DND-41 (cell line): ENCODE results near the gene ARHGAP15.

Source experiments
- ATAC-seq: fragments of 200-7000 bp; cut with Tn5 transposase; 3 replicates; pipeline ENCODE4 v1.9.1; 2021; ENCODE audit warnings: low read depth; ENCODE audit not compliant: insufficient read depth
- DNase-seq: peaks from one replicate; pipeline ENCODE4 v3.0.0-alpha.2; 2020
- H2AFZ ChIP-seq: 2 replicates; pipeline ENCODE4 v1.6.0; 2012; ENCODE audit warnings: low read depth, low read length
- H3K27ac ChIP-seq: 2 replicates; pipeline ENCODE4 v1.5.1; 2012; ENCODE audit warnings: low read length, inconsistent platforms
- H3K27me3 ChIP-seq: fragments of 200-600 bp; sonication (generic); 2 replicates; pipeline ENCODE4 v1.6.0; 2012; ENCODE audit warnings: low read length, mild to moderate bottlenecking, inconsistent platforms; ENCODE audit not compliant: insufficient read depth, poor library complexity
- H3K36me3 ChIP-seq: 2 replicates; pipeline ENCODE4 v1.5.1; 2012; ENCODE audit warnings: low read length, inconsistent platforms; ENCODE audit not compliant: insufficient read depth
- H3K4me1 ChIP-seq: 2 replicates; pipeline ENCODE4 v1.5.1; 2012; ENCODE audit warnings: mild to moderate bottlenecking, low read length; ENCODE audit not compliant: insufficient read depth
- H3K4me2 ChIP-seq: 2 replicates; pipeline ENCODE4 v1.6.0; 2012; ENCODE audit warnings: mild to moderate bottlenecking, moderate library complexity, low read length, inconsistent platforms; ENCODE audit not compliant: insufficient read depth
- H3K4me3 ChIP-seq, 2 experiments: fragments of 200-600 bp in 1 of 2; shearing (Covaris generic) in 1 of 2; 2 replicates each; pipeline ENCODE4 v1.5.1; 2012 to 2016; ENCODE audit warnings: inconsistent platforms in 2 of 2, low read length in 2 of 2, mild to moderate bottlenecking in 2 of 2, low read depth in 1 of 2, moderate library complexity in 1 of 2
- H3K79me2 ChIP-seq: 2 replicates; pipeline ENCODE4 v1.6.0; 2012; ENCODE audit warnings: low read length, inconsistent platforms; ENCODE audit not compliant: insufficient read depth
- H3K9ac ChIP-seq: 2 replicates; pipeline ENCODE4 v1.6.0; 2012; ENCODE audit warnings: low read depth, mild to moderate bottlenecking, inconsistent platforms, low read length, moderate library complexity
- H3K9me3 ChIP-seq: 2 replicates; pipeline ENCODE4 v1.5.1; 2012; ENCODE audit warnings: low read length, moderate library complexity, mild to moderate bottlenecking, inconsistent platforms; ENCODE audit not compliant: insufficient read depth, severe bottlenecking
- H4K20me1 ChIP-seq: 2 replicates; pipeline ENCODE4 v1.6.0; 2012; ENCODE audit warnings: low read length; ENCODE audit not compliant: insufficient read depth
- EZH2 ChIP-seq: IDR thresholded peaks from 3 replicates; pipeline ENCODE4 v1.6.1; 2012; ENCODE audit warnings: borderline replicate concordance, low read depth, mild to moderate bottlenecking, moderate library complexity, low read length, inconsistent platforms; ENCODE audit not compliant: severe bottlenecking
- TF ChIP-seq, protein P1 (sequence below): IDR thresholded peaks from 2 replicates; pipeline ENCODE4 v1.5.1; 2012; ENCODE audit warnings: borderline replicate concordance, low read length, moderate library complexity, mild to moderate bottlenecking; ENCODE audit not compliant: poor library complexity, severe bottlenecking; ENCODE audit errors: extremely low read depth

ARHGAP15 gene

GRCh38 chr2:143144813-143145455 is 15.7 kb downstream of the ARHGAP15 start:
- Histone ChIP-seq H3K36me3 (peaks cover 42% of the 10 kb centered on the region), H3K4me2 (peak overlapping the region; percentile 21; the same call in 1 of the 2 replicates), H3K27me3 (no peaks in the 10 kb centered on the region), H3K4me1 (peaks cover 78% of the 10 kb centered on the region), H3K27ac (no peak overlapping the region), H3K9me3 (no peaks in the 10 kb centered on the region), H3K4me3 (no peak overlapping the region), H3K79me2 (peaks cover 100% of the 10 kb centered on the region), H2AFZ (no peak overlapping the region), H3K9ac (no peak overlapping the region), H4K20me1 (peaks cover 82% of the 10 kb centered on the region)
- ATAC-seq (no peak), DNase-seq (no peak)
- TF ChIP-seq, protein P1, sequence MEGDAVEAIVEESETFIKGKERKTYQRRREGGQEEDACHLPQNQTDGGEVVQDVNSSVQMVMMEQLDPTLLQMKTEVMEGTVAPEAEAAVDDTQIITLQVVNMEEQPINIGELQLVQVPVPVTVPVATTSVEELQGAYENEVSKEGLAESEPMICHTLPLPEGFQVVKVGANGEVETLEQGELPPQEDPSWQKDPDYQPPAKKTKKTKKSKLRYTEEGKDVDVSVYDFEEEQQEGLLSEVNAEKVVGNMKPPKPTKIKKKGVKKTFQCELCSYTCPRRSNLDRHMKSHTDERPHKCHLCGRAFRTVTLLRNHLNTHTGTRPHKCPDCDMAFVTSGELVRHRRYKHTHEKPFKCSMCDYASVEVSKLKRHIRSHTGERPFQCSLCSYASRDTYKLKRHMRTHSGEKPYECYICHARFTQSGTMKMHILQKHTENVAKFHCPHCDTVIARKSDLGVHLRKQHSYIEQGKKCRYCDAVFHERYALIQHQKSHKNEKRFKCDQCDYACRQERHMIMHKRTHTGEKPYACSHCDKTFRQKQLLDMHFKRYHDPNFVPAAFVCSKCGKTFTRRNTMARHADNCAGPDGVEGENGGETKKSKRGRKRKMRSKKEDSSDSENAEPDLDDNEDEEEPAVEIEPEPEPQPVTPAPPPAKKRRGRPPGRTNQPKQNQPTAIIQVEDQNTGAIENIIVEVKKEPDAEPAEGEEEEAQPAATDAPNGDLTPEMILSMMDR = no peak
- no peak for TF ChIP-seq EZH2

- no peak overlapping the region for H3K4me2 ChIP-seq
- H2AFZ ChIP-seq = no peak overlapping the region
- H3K4me1 ChIP-seq = peaks cover 77% of the 10 kb centered on the region
- H3K36me3 ChIP-seq = peaks cover 41% of the 10 kb centered on the region
- TF ChIP-seq EZH2 = no peak
- TF ChIP-seq, protein P1 = no peak
- no peak overlapping the region for H3K4me3 ChIP-seq
- no peak overlapping the region for H3K27ac ChIP-seq
- peaks cover 100% of the 10 kb centered on the region for H3K79me2 ChIP-seq
- H3K9me3 ChIP-seq = no peaks in the 10 kb centered on the region
- no peak for DNase-seq
- H3K27me3 ChIP-seq = no peaks in the 10 kb centered on the region
- H3K9ac ChIP-seq = no peak overlapping the region
- peaks cover 81% of the 10 kb centered on the region for H4K20me1 ChIP-seq
- ATAC-seq = no peak
Observed at GRCh38 chr2:143146366-143146765, 17.1 kb downstream of the ARHGAP15 start.

- Histone ChIP-seq H3K27me3 (no peaks in the 10 kb centered on the region), H3K4me2 (no peak overlapping the region), H3K79me2 (peaks cover 100% of the 10 kb centered on the region), H3K9ac (no peak overlapping the region), H3K9me3 (no peaks in the 10 kb centered on the region), H3K36me3 (peaks cover 36% of the 10 kb centered on the region), H3K27ac (no peak overlapping the region), H3K4me3 (no peak overlapping the region), H2AFZ (no peak overlapping the region), H3K4me1 (peaks cover 77% of the 10 kb centered on the region), H4K20me1 (peaks cover 81% of the 10 kb centered on the region)
- no peak for DNase-seq
- ATAC-seq = no peak
- TF ChIP-seq, protein P1 = no peak
- no peak for TF ChIP-seq EZH2
Observed at GRCh38 chr2:143146815-143147530, 17.8 kb downstream of the ARHGAP15 start.
